GM12878 (cell line): Measurements from ENCODE around the gene SLC17A7. TPM values are rescaled to one million over a fixed set of nuclear protein-coding genes. Genes with fewer than 3 reads are reported as not detected.

Experiments used
- ATAC-seq: fragments of 200-7000 bp; cut with Tn5 transposase; 3 replicates; pipeline ENCODE4 v1.9.1; 2020; ENCODE audit warnings: mild to moderate bottlenecking, moderate library complexity
- BruUV-seq: library from RNA; stranded (reverse); fragments of 400-500 nt; replicated peaks from 2 replicates; lab custom pipeline; 2021; lab: Mats Ljungman, UMichigan
- CTCF ChIA-PET: fragments of 300-600 bp; sonication (Branson Sonifier 250); formaldehyde crosslinking; extraction: SDS; loops from one replicate; lab custom pipeline; 2021; ENCODE audit warnings: inconsistent platforms; lab: Yijun Ruan, JAX
- POLR2A ChIA-PET: fragments of 350-600 bp; formaldehyde crosslinking; extraction: SDS; loops from one replicate; lab custom pipeline; 2021; ENCODE audit warnings: inconsistent platforms; lab: Charles Lee
- RAD21 ChIA-PET: fragments of 300-600 bp; sonication (Branson Sonifier 250); formaldehyde crosslinking; loops from one replicate; lab custom pipeline; 2023; ENCODE audit warnings: antibody characterized with exemption; ENCODE audit not compliant: unreplicated experiment; lab: Charles Lee
- SMC1A ChIA-PET: fragments of 300-600 bp; sonication (Branson Sonifier 250); formaldehyde crosslinking; loops from one replicate; lab custom pipeline; 2023; ENCODE audit not compliant: unreplicated experiment, uncharacterized antibody; lab: Charles Lee
- DNase-seq: peaks from one replicate; pipeline ENCODE4 v3.0.0-alpha.2; 2011; ENCODE audit warnings: low read depth, low spot score
- FAIRE-seq: peaks from 3 replicates; lab custom pipeline; 2011; peaks lifted over from hg19 to GRCh38; lab: Jason Lieb, UNC
- H2AFZ ChIP-seq: 2 replicates; pipeline ENCODE4 v1.6.0; 2011; ENCODE audit warnings: low read depth, low read length, control low read depth; ENCODE audit not compliant: control insufficient read depth
- H3K27ac ChIP-seq: 2 replicates; pipeline ENCODE4 v1.5.1; 2011; ENCODE audit warnings: control low read depth; ENCODE audit not compliant: control insufficient read depth, insufficient read depth
- H3K27me3 ChIP-seq, 2 experiments: replicated peaks in 1 of 2; 2 replicates each; pipeline versions ENCODE4 v1.6.0 to v1.6.1; 2011; ENCODE audit warnings: low read length in 1 of 2; ENCODE audit not compliant: control insufficient read depth in 2 of 2, insufficient read depth in 2 of 2
- H3K36me3 ChIP-seq, 2 experiments: 2 replicates each; pipeline ENCODE4 v1.5.1; 2011; ENCODE audit warnings: low read length in 1 of 2; ENCODE audit not compliant: control insufficient read depth in 2 of 2, insufficient read depth in 2 of 2
- H3K4me1 ChIP-seq: 2 replicates; pipeline ENCODE4 v1.6.1; 2011; ENCODE audit warnings: mild to moderate bottlenecking, low read length, moderate library complexity, mixed read lengths; ENCODE audit not compliant: control insufficient read depth, insufficient read depth
- H3K4me2 ChIP-seq: 2 replicates; pipeline ENCODE4 v1.6.0; 2011; ENCODE audit warnings: control low read depth; ENCODE audit not compliant: control insufficient read depth, insufficient read depth
- H3K4me3 ChIP-seq: fragments of 200-600 bp; sonication (generic); 2 replicates; pipeline ENCODE4 v1.5.1; 2016
- H3K79me2 ChIP-seq: 2 replicates; pipeline ENCODE4 v1.6.0; 2011; ENCODE audit warnings: low read length; ENCODE audit not compliant: control insufficient read depth, insufficient read depth
- H3K9ac ChIP-seq: 2 replicates; pipeline ENCODE4 v1.8.0; 2011; ENCODE audit warnings: low read length, control low read depth, mixed read lengths; ENCODE audit not compliant: control insufficient read depth, insufficient read depth
- H3K9me3 ChIP-seq: replicated peaks from 3 replicates; pipeline ENCODE4 v1.5.1; 2011; ENCODE audit warnings: mild to moderate bottlenecking, low read length; ENCODE audit not compliant: control insufficient read depth, insufficient read depth
- H4K20me1 ChIP-seq: 2 replicates; pipeline ENCODE4 v1.6.0; 2011; ENCODE audit not compliant: control insufficient read depth, insufficient read depth
- CHD1 ChIP-seq: IDR thresholded peaks from 2 replicates; pipeline ENCODE4 v1.6.1; 2012; ENCODE audit warnings: low read depth, low read length, improper control_type of control experiment
- MLLT1 ChIP-seq: fragments of 450-650 bp; IDR thresholded peaks from 2 replicates; pipeline ENCODE4 v1.6.1; 2016; ENCODE audit warnings: mild to moderate bottlenecking
- NBN ChIP-seq: fragments of 450-650 bp; IDR thresholded peaks from 2 replicates; pipeline ENCODE4 v1.6.1; 2016
- PAX5 ChIP-seq: IDR thresholded peaks from 2 replicates; pipeline ENCODE4 v1.6.1; 2011; ENCODE audit warnings: low read depth, low read length, borderline replicate concordance
- SIX5 ChIP-seq: IDR thresholded peaks from 2 replicates; pipeline ENCODE4 v1.6.1; 2011; ENCODE audit warnings: mild to moderate bottlenecking, low read depth, low read length, moderate library complexity; ENCODE audit not compliant: severe bottlenecking
- SMAD5 ChIP-seq: IDR thresholded peaks from 2 replicates; pipeline ENCODE4 v1.6.1; 2016; ENCODE audit warnings: antibody characterized with exemption, low read depth
- WGBS: methylation state at CpG from one replicate; pipeline ENCODE4 v1.1.6; 2016; ENCODE audit warnings: low lambda C conversion rate; ENCODE audit not compliant: insufficient replicate concordance, insufficient coverage; ENCODE audit errors: missing lambda C conversion rate; 5-methylcytosine and 5-hydroxymethylcytosine counted together
- in situ Hi-C: fragments of 300-500 bp; cut with MboI; formaldehyde crosslinking; loops from 9 replicates; pipeline ENCODE4 v1.14.3; 2018; ENCODE audit warnings: mixed read lengths
- intact Hi-C: fragments of 100-400 bp; cut with micrococcal nuclease; formaldehyde crosslinking; loops from one replicate; pipeline ENCODE4 v1.14.2; 2022; ENCODE audit not compliant: unreplicated experiment
- polyA plus RNA-seq, 11 experiments: library from polyadenylated mRNA; depleted of rRNA in 4 of 11; unstranded in 6 of 11; stranded (reverse) in 5 of 11; fragments of >200 nt; fragmentation: Nextera tagmentation in 4 of 11; fragmentation: Illumina TruSeq in 1 of 11; extraction: Ambion mirVana in 4 of 11; extraction: Trizol in 1 of 11; gene quantifications; 1 replicate in 1 of 11; 2 replicates in 10 of 11; pipeline versions ENCODE4 v1.2.1 to v1.2.3, GENCODE V29; 2011 to 2016; ENCODE audit warnings: inconsistent platforms in 2 of 11, missing spikeins in 2 of 11, low read depth in 1 of 11
- total RNA-seq, 4 experiments: library from RNA; depleted of rRNA in 3 of 4; stranded (reverse); fragments of >200 nt in 3 of 4; fragmentation: Illumina TruSeq in 1 of 4; extraction: Trizol in 1 of 4; gene quantifications; 2 replicates each; pipeline versions ENCODE4 v1.2.1 to v1.2.3, GENCODE V29; 2013 to 2021

Gene SLC17A7
- total and polyA plus RNA-seq, 10 of the 15 experiments (the other 5 are each of a cell fraction or from before 2014, with no cell fraction given), result 0.03 to 0.24 (median 0.06) TPM; not detected in 6

GRCh38 chr19:49441960-49442350 is 628 bp upstream of the SLC17A7 start:
- no peak for TF ChIP-seq NBN
- TF ChIP-seq SIX5, result no peak
- no peak for TF ChIP-seq MLLT1
- TF ChIP-seq PAX5, result no peak
- TF ChIP-seq CHD1, result no peak
- no peak for TF ChIP-seq SMAD5
- no peaks in the 10 kb centered on the region for H3K79me2 ChIP-seq
- H2AFZ ChIP-seq, result no peak overlapping the region
- WGBS, result 69% methylated on average over 13 of the region's 14 CpGs
- H4K20me1 ChIP-seq, result no peaks in the 10 kb centered on the region
- H3K27ac ChIP-seq, result no peak overlapping the region
- intact Hi-C loops (no loop called here), in situ Hi-C loops (no loop called here)
- POLR2A ChIA-PET, result interaction anchor here (1.1 to 1.5 kb wide), 2 partner anchors 29 to 51 kb away, joined by 3 to 4 read pairs; no protein-coding TSS in a partner anchor
- FAIRE-seq (no peak), ATAC-seq (no peak), DNase-seq (no peak)
- peaks cover 0 to 3% of the 10 kb centered on the region in 2 experiments; a peak in 1 of 4 replicates for H3K36me3 ChIP-seq
- H3K9me3 ChIP-seq, result no peaks in the 10 kb centered on the region
- H3K27me3 ChIP-seq, result peaks cover 9 to 24% of the 10 kb centered on the region in 2 experiments
- CTCF ChIA-PET, result interaction anchor here (0.8 to 4.9 kb wide), 6 partner anchors 25 to 217 kb away, joined by 3 to 47 read pairs (median 6); no protein-coding TSS in a partner anchor
- no TSS peak for BruUV-seq
- H3K4me2 ChIP-seq, result no peak overlapping the region; the same call in 1 of the 2 replicates
- SMC1A ChIA-PET, result interaction anchor here (0.6 to 1.9 kb wide), 4 partner anchors 28 to 216 kb away, joined by 3 to 5 read pairs (median 4); no protein-coding TSS in a partner anchor
- H3K4me1 ChIP-seq, result no peaks in the 10 kb centered on the region
- no peak overlapping the region for H3K4me3 ChIP-seq
- RAD21 ChIA-PET, result interaction anchor here (1.0 to 1.8 kb wide), 3 partner anchors 33 to 200 kb away, joined by 3 to 15 read pairs (median 3); partner anchors contain the start of gene SCAF1
- no peak overlapping the region for H3K9ac ChIP-seq
